Omental fat pad (tissue), 4 donors: ENCODE data around the gene CNIH4. TPM values are rescaled to one million over a fixed set of nuclear protein-coding genes. Genes with fewer than 3 reads are reported as not detected.
"Not testable (repeated sequence)": the region's sequence is repeated elsewhere in the genome, so short reads cannot be mapped to it uniquely, and the experiment has no call there.

Experiments
- ATAC-seq: fragments of 150-250 bp; one replicate; pipeline ENCODE4 v1.9.1; 2016; ENCODE audit warnings: mild to moderate bottlenecking, moderate library complexity; ENCODE audit not compliant: low FRiP score
- DNase-seq: peaks from one replicate; pipeline ENCODE4 v3.0.0-alpha.2; 2019; ENCODE audit warnings: low spot score
- small RNA-seq: library from RNA; depleted of rRNA; stranded (forward); fragments of <200 nt; gene quantifications from one replicate; pipeline ENCODE3, GENCODE V24; 2016
- total RNA-seq, 4 donors: library from RNA; depleted of rRNA; stranded (reverse); fragments of >200 nt; gene quantifications; one replicate each; pipeline ENCODE4 v1.1.0, GENCODE V29; 2016
- TF ChIP-seq, protein P1 (sequence below), 3 donors: fragments of 450-650 bp; IDR thresholded peaks; one replicate each; pipeline ENCODE4 v1.5.1; 2016 to 2017; ENCODE audit warnings: antibody characterized with exemption in 3 of 3, mild to moderate bottlenecking in 3 of 3, moderate library complexity in 2 of 3

The CNIH4 gene
- total RNA-seq, 4 donors from 2014 or later, result 32.2 to 63.8 (median 35.7) TPM

DNA sequence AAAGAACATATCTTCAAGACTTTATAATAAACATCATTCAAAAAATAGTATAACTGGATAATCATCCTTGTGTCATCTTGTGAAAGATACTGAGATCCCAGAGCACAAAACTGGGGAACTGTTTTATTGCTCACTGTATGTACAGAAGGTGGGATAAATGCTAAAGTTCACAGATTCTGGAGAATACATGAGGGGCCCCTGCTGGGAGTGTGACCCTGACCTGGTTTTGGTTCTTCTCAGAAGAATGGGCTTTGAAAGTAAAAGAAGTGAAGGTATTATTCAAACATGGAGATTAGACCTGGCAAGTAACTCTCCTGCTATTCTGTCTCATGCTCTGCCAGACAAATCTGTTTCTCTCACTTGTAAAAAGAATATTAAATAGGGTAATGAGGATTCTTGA is 63.4 kb downstream of the CNIH4 start:
- no peak for ATAC-seq
- TF ChIP-seq, protein P1, sequence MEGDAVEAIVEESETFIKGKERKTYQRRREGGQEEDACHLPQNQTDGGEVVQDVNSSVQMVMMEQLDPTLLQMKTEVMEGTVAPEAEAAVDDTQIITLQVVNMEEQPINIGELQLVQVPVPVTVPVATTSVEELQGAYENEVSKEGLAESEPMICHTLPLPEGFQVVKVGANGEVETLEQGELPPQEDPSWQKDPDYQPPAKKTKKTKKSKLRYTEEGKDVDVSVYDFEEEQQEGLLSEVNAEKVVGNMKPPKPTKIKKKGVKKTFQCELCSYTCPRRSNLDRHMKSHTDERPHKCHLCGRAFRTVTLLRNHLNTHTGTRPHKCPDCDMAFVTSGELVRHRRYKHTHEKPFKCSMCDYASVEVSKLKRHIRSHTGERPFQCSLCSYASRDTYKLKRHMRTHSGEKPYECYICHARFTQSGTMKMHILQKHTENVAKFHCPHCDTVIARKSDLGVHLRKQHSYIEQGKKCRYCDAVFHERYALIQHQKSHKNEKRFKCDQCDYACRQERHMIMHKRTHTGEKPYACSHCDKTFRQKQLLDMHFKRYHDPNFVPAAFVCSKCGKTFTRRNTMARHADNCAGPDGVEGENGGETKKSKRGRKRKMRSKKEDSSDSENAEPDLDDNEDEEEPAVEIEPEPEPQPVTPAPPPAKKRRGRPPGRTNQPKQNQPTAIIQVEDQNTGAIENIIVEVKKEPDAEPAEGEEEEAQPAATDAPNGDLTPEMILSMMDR (IDR thresholded peaks at IDR 0.05), result no peak

DNA sequence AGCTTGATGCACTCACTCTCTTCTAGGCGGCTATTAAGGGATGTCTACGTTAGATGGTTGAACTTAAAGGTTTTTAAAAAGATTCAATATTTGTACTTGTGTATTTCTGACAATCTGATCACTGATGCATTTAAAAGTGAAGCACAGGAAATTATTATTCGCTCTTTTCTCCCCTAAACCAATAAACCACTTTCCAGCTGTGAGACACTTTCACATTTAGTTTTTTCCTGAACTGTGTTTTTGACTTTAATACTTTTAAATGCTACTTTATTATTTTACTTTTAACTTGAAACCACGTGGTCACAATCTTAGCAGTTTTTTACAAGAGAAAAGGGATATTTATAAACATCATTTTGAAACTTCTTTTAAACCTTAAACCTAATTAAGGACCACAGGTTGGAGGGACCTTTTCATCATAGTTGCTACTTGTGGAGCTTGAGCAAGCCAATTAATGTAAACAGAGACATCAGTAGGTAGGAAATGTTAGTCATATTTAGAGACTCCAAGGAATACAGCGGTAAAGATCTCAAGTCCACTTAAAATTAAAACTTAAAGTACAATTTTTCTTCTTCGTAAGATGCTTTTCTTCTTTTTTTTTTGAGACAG is 68.7 kb downstream of the CNIH4 start:
- TF ChIP-seq, protein P1 (IDR thresholded peaks at IDR 0.05), result no peak
- ATAC-seq (no peak), DNase-seq (no peak)

More for the DNA sequence above, 63.4 kb downstream of the CNIH4 start:
- no peak for DNase-seq

DNA sequence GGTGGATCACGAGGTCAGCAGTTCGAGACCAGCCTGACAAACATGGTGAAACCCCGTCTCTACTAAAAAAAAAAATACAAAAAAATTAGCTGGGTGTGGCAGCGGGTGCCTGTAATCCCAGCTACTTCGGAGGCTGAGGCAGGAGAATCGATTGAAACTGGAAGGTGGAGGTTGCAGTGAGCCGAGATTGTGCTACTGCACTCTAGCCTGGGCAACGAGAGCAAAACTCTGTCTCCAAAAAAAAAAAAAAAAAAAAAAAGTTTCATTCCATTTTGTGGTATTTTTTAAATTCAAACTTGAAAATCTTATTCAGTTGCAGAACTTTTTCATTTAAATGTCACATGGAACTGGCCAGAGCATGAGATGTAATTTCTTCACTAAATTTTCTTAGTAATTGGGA is 70.2 kb downstream of the CNIH4 start:
- ATAC-seq, DNase-seq: not testable (repeated sequence)

DNA sequence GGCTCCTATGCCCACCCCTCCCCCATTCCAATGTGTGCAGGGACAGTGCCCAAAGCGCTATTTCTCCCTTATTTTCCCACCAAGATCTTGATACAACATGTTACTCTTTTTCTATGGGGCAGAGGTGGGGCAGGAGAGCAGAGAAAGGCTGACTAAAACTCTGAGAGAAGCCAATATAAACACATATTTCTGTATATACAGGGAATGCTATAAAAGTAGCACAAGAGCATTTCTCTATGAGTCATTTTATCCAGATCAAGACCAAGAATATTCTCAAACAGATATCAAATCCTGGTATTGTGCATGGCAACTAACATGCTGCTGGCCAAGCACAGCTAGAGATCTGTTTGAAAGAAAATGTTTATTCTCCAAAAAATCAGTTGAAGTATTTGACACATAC is 70.7 kb downstream of the CNIH4 start:
- no peak for DNase-seq
- TF ChIP-seq, protein P1 (IDR thresholded peaks at IDR 0.05), result no peak
- ATAC-seq, result no peak

DNA sequence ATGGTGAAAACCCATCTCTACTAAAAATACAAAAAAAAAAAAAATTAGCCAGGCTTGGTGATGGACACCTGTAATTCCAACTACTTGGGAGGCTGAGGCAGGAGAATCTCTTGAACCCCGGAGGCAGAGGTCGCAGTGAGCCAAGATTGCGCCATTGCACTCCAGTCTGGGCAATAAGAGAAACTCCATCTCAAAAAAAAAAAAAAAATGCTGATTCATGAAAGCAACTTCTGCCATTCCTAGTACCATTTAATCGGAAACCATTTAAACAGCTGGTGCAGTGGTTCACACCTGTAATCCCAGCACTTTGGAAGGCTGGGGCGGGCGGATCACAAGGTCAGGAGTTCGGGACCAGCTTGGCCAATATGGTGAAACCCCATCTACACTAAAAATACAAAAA is 72.0 kb downstream of the CNIH4 start:
- DNase-seq, ATAC-seq: not testable (repeated sequence)

Small RNAs within 50 kb of the gene (small RNA-seq; reads per million reads assigned to genes)
- gene MIR4742, result not detected

Other genes with a start within 250 kb of the CNIH4 start
- gene FBXO28, start 242.8 kb upstream of the CNIH4 start, total RNA-seq, result 10 to 100 TPM; 24.9 to 32.7 (median 27.6) TPM
- 100 to 1,000 TPM in 2 of 4 donors, 10 to 100 TPM in 2; 73.5 to 178 (median 120) TPM for gene DEGS1, start 173.6 kb upstream of the CNIH4 start, total RNA-seq
- gene NVL, start 26.7 kb upstream of the CNIH4 start, total RNA-seq, result 10 to 100 TPM in 3 of 4 donors, 1 to 10 TPM in 1; 10.0 to 21.9 (median 17.3) TPM
- 100 to 1,000 TPM in 1 of 4 donors, 10 to 100 TPM in 3; 79.9 to 101 (median 93.8) TPM for gene WDR26, start 77.9 kb downstream of the CNIH4 start, total RNA-seq